Epithelial cell of esophagus (primary cell): Measurements from ENCODE around the gene ETFB.

Experiments used
- DNase-seq: peaks from one replicate; pipeline ENCODE4 v3.0.0; 2010; ENCODE audit warnings: low read depth
- H3K4me3 ChIP-seq: 2 replicates; pipeline ENCODE4 v1.5.1; 2011; ENCODE audit warnings: mild to moderate bottlenecking, low read length, control low read depth
- CTCF ChIP-seq: IDR thresholded peaks from 2 replicates; pipeline ENCODE4 v1.5.1; 2011; ENCODE audit warnings: low read depth, mild to moderate bottlenecking, low read length, control low read depth, inconsistent platforms; ENCODE audit not compliant: insufficient read depth; ENCODE audit errors: missing control alignments

ETFB gene

DNA sequence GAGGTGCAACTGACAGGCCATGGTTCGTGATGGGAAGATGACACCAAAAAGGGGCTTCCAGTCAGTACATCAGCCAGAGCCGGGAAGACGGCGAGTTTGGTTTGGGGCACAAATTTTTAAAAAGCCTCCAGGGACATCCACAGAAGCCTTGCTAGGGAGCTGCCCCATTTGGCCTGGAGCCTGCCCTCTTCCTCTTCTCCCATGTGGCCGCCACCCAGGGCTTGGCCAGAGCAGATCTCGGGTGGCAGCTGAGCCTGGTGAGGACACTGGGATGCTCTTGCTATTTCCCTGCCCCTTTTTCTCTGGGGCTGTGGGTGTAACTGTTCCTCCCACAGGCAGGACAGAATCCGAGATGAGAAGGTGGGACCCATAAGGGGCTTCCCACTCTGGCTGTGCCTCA lies 8.2 kb downstream of the ETFB start:
- no peak for TF ChIP-seq CTCF
- DNase-seq: no peak
- no peak overlapping the region for H3K4me3 ChIP-seq

DNA sequence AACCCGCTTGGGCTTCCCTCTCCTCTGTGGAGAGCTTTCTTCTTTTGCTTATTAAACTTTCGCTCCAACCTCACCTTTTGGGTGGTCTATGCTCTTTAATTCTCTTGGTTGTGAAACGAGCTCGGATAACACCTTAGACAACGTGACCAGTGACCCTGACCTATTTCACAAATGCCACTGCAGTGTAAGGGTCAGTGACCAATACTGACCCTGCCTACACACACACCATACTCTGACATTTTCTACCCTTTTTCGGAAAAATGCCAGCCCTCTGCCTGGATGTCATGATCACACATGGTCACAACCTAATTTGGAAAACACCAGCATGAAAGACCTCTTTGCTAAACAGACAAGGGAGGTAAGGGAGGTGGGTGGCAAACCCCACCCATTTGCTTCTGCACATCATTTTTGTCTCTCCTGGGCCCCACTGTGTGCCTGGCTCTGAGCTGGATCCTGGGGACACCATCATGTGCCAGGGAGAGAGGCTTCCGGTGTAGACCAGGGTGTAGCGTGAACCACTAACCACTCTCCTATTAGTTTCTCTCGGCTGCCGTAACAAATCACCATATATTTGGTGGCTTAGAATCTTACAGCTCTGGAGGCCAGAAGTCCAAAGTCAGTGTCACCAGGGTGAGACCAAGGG lies 9.9 kb downstream of the ETFB start:
- no peak for DNase-seq
- TF ChIP-seq CTCF: no peak
- no peak overlapping the region for H3K4me3 ChIP-seq

DNA sequence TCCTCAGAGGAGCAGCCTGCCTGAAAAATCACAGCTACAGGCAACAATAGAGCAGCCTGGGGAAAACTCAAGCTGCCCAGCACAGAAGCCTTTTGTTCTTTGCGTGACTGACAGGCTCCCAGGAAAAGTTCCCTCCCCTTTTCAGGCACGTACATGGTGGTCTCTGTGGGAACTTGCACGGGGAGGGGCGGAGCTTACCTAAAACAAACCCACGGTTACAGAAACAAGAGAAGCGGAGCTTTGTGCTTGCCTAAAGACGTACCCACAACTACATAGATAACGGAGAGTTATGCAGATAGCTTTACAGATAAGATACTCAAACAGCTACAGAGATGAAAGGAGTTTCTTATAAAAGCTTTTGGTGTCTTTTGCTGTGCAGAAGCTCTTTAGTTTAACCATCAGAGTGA lies 11.4 kb downstream of the ETFB start:
- TF ChIP-seq CTCF: no peak
- no peak for DNase-seq
- no peak overlapping the region for H3K4me3 ChIP-seq

- H3K4me3 ChIP-seq: no peak overlapping the region
- DNase-seq: no peak
- no peak for TF ChIP-seq CTCF
Observed at GRCh38 chr19:51354103-51354741, 12.0 kb downstream of the ETFB start.

- no peak for TF ChIP-seq CTCF
- no peak overlapping the region for H3K4me3 ChIP-seq
- DNase-seq: no peak
Observed at GRCh38 chr19:51352783-51353360, 13.3 kb downstream of the ETFB start.

- H3K4me3 ChIP-seq: no peak overlapping the region
- DNase-seq: no peak
- no peak for TF ChIP-seq CTCF
Observed at GRCh38 chr19:51351266-51351990, 14.8 kb downstream of the ETFB start.
